Femur (tissue), 1 donor: ENCODE data around the gene DCDC2.
"Not testable (repeated sequence)": the region's sequence is repeated elsewhere in the genome, so short reads cannot be mapped to it uniquely, and the experiment has no call there.

Experiments used
- DNase-seq: peaks from one replicate; pipeline ENCODE4 v3.0.0-alpha.2; 2017

Gene DCDC2

GRCh38 chr6:24357336-24358218 lies at the start of gene DCDC2:
DCDC2 (minus strand) TSS chr6:24358059; CDS start chr6:24357750, 309 bp downstream.
- no peak for DNase-seq

- no peak for DNase-seq
These were observed 47.4 kb upstream of the DCDC2 start for GRCh38 chr6:24405262-24405661.

- no peak for DNase-seq
These were observed 45.6 kb upstream of the DCDC2 start for GRCh38 chr6:24403501-24403824.

- peak; percentile 84 for DNase-seq
These were observed 45.0 kb upstream of the DCDC2 start, which contains the start of gene MRS2 for GRCh38 chr6:24402697-24403500. MRS2 (plus strand) TSS chr6:24402936; CDS start chr6:24403047, 111 bp downstream.

GRCh38 chr6:24401458-24401857 lies 43.6 kb upstream of the DCDC2 start:
- DNase-seq, result no peak

- not testable (repeated sequence) for DNase-seq
These were observed 42.5 kb upstream of the DCDC2 start for GRCh38 chr6:24400045-24401039.

GRCh38 chr6:24397631-24398030 lies 39.8 kb upstream of the DCDC2 start:
- DNase-seq, result no peak

- DNase-seq, result no peak
These were observed 39.0 kb upstream of the DCDC2 start for GRCh38 chr6:24396824-24397223.

GRCh38 chr6:24394780-24395437 lies 37.0 kb upstream of the DCDC2 start:
- no peak for DNase-seq

GRCh38 chr6:24394061-24394779 lies 36.4 kb upstream of the DCDC2 start:
- no peak for DNase-seq

GRCh38 chr6:24391756-24392405 lies 34.0 kb upstream of the DCDC2 start:
- DNase-seq, result no peak

- DNase-seq, result no peak
These were observed 33.3 kb upstream of the DCDC2 start for GRCh38 chr6:24391208-24391607.

GRCh38 chr6:24387818-24388217 lies 30.0 kb upstream of the DCDC2 start:
- DNase-seq, result no peak

- DNase-seq, result no peak
These were observed 27.8 kb upstream of the DCDC2 start for GRCh38 chr6:24385536-24386269.

GRCh38 chr6:24384369-24385130 lies 26.7 kb upstream of the DCDC2 start:
- DNase-seq, result not testable (repeated sequence)

GRCh38 chr6:24382891-24383494 lies 25.1 kb upstream of the DCDC2 start:
- not testable (repeated sequence) for DNase-seq

- no peak for DNase-seq
These were observed 24.3 kb upstream of the DCDC2 start for GRCh38 chr6:24382220-24382540.

- no peak for DNase-seq
These were observed 23.8 kb upstream of the DCDC2 start for GRCh38 chr6:24381476-24382219.
